Measurements from ENCODE around the gene SLC7A6. TPM values are rescaled to one million over a fixed set of nuclear protein-coding genes. Genes with fewer than 3 reads are reported as not detected.

The SLC7A6 gene
- polyA plus RNA-seq, 3 donors, result 4.3 to 47.7 (median 5.5) TPM

- 88% methylated on average over 1 of the region's 4 CpGs for WGBS (ENCODE audit: insufficient coverage)
- Mint-ChIP-seq H3K4me1 (no peaks in the 10 kb centered on the region), H3K4me3 (no peak overlapping the region), H3K27ac (no peak overlapping the region), H3K9me3 (no peaks in the 10 kb centered on the region), H3K36me3 (peaks cover 84 to 94% of the 10 kb centered on the region in 2 donors), H3K27me3 (ENCODE audit: low read depth in 3 of 3) (peaks cover 0 to 3% (median 1%) of the 10 kb centered on the region in 3 donors)
- intact Hi-C loops (cut with micrococcal nuclease), result no loop called here
- Histone ChIP-seq H2AFZ (ENCODE audit: insufficient read depth, low read depth, low read length, poor library complexity, severe bottlenecking) (no peak overlapping the region), H3K27me3 (ENCODE audit: control insufficient read depth in 2 of 2, insufficient read depth in 2 of 2, low read length in 2 of 2) (no peaks in the 10 kb centered on the region), H3K36me3 (replicated peaks in 1 of 2; ENCODE audit: control insufficient read depth in 1 of 2, insufficient read depth in 2 of 2, low read length in 2 of 2) (peaks cover 69 to 95% of the 10 kb centered on the region in 2 donors), H4K20me1 (ENCODE audit: insufficient read depth, low read length) (no peaks in the 10 kb centered on the region), H3K9ac (ENCODE audit: insufficient read depth, low read length, poor library complexity, severe bottlenecking) (no peak overlapping the region), H3K79me2 (ENCODE audit: insufficient read depth, low read length) (no peaks in the 10 kb centered on the region), H3K4me1 (ENCODE audit: control insufficient read depth in 1 of 2, insufficient read depth in 2 of 2, low read length in 2 of 2) (no peaks in the 10 kb centered on the region), H3K27ac (ENCODE audit: low read depth in 1 of 2, low read length in 2 of 2) (no peak overlapping the region), H3K9me3 (replicated peaks in 1 of 2; ENCODE audit: control insufficient read depth in 1 of 2, insufficient read depth in 1 of 2, low read length in 2 of 2) (no peaks in the 10 kb centered on the region), H3K4me2 (replicated peaks; ENCODE audit: extremely low read depth, low read length, poor library complexity, severe bottlenecking) (no peak overlapping the region), H3K4me3 (replicated peaks in 1 of 3; ENCODE audit: low read depth in 2 of 3, low read length in 3 of 3) (no peak overlapping the region)
- TF ChIP-seq CTCF (IDR thresholded peaks at IDR 0.05), result no peak
- no peak for DNase-seq
These were observed 83.3 kb downstream of the SLC7A6 start for GRCh38 chr16:68347605-68348004.

GRCh38 chr16:68348639-68349445 is 84.5 kb downstream of the SLC7A6 start:
- Mint-ChIP-seq H3K36me3 (peaks cover 87 to 98% of the 10 kb centered on the region in 2 donors), H3K27ac (peak overlapping the region in 1 of 7 donors; percentile 47), H3K4me1 (no peaks in the 10 kb centered on the region), H3K27me3 (ENCODE audit: low read depth in 3 of 3) (peaks cover under 1 to 4% (median 3%) of the 10 kb centered on the region in 3 donors), H3K9me3 (no peaks in the 10 kb centered on the region), H3K4me3 (no peak overlapping the region)
- intact Hi-C loops (cut with micrococcal nuclease), result no loop called here
- H3K9ac ChIP-seq (ENCODE audit: insufficient read depth, low read length, poor library complexity, severe bottlenecking), result no peak overlapping the region
- no peak for TF ChIP-seq CTCF (IDR thresholded peaks at IDR 0.05)
- no peaks in the 10 kb centered on the region for H3K4me1 ChIP-seq (ENCODE audit: control insufficient read depth in 1 of 2, insufficient read depth in 2 of 2, low read length in 2 of 2)
- H3K27me3 ChIP-seq (ENCODE audit: control insufficient read depth in 2 of 2, insufficient read depth in 2 of 2, low read length in 2 of 2), result no peaks in the 10 kb centered on the region
- H3K27ac ChIP-seq (ENCODE audit: low read depth in 1 of 2, low read length in 2 of 2), result no peak overlapping the region
- no peak overlapping the region for H3K4me3 ChIP-seq (replicated peaks in 1 of 3; ENCODE audit: low read depth in 2 of 3, low read length in 3 of 3)
- no peak overlapping the region for H2AFZ ChIP-seq (ENCODE audit: insufficient read depth, low read depth, low read length, poor library complexity, severe bottlenecking)
- 97% methylated on average over 20 of the region's 27 CpGs for WGBS (ENCODE audit: insufficient coverage)
- H3K9me3 ChIP-seq (replicated peaks in 1 of 2; ENCODE audit: control insufficient read depth in 1 of 2, insufficient read depth in 1 of 2, low read length in 2 of 2), result no peaks in the 10 kb centered on the region
- no peaks in the 10 kb centered on the region for H3K79me2 ChIP-seq (ENCODE audit: insufficient read depth, low read length)
- H3K4me2 ChIP-seq (replicated peaks; ENCODE audit: extremely low read depth, low read length, poor library complexity, severe bottlenecking), result no peak overlapping the region
- H4K20me1 ChIP-seq (ENCODE audit: insufficient read depth, low read length), result no peaks in the 10 kb centered on the region
- DNase-seq, result no peak
- H3K36me3 ChIP-seq (replicated peaks in 1 of 2; ENCODE audit: control insufficient read depth in 1 of 2, insufficient read depth in 2 of 2, low read length in 2 of 2), result peaks cover 79 to 95% of the 10 kb centered on the region in 2 donors
